ENCODE measurements around the gene OVOL1.

DNA sequence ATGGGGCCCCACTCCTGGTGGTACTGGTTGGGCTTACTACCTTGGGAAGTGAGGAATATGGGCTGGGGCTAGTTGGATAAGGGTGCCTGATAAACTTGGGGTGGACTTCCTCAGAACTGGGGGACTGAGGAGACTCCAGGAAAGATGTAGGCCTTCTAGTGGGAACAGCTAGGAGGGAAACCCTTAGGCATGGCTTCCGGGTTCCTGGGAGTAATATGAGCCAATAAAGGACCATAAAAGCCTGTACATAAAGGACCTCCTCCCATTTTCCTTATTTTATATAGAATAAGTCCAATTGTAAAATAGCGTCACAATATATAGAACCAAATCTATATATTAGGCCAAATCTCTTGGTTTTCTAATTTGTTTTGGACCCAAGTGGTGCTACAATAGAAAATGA is 47.8 kb upstream of the OVOL1 start:
- no peak for TF ChIP-seq CTCF (IDR thresholded peaks at IDR 0.05)
- TF ChIP-seq POLR2A (IDR thresholded peaks at IDR 0.05) = no peak
